Peyer's patch (tissue), 4 donors: ENCODE results near the gene KCND2.

Experiments
- CTCF ChIP-seq, 6 experiments: fragments of 450-650 bp in 4 of 6; fragments of 200-600 bp in 2 of 6; sonication (generic) in 1 of 6; IDR thresholded peaks; one replicate each; pipeline ENCODE4 v1.5.1; 2017 to 2019; ENCODE audit warnings: antibody characterized with exemption in 6 of 6, mild to moderate bottlenecking in 3 of 6, moderate library complexity in 1 of 6
- POLR2A ChIP-seq, 2 donors: fragments of 450-650 bp; IDR thresholded peaks; one replicate each; pipeline ENCODE4 v1.5.1; 2017; ENCODE audit warnings: antibody characterized with exemption in 2 of 2, mild to moderate bottlenecking in 2 of 2, moderate library complexity in 2 of 2

GRCh38 chr7:120404042-120404441, 131.1 kb downstream of the KCND2 start:
- TF ChIP-seq POLR2A (IDR thresholded peaks at IDR 0.05) = no peak
- TF ChIP-seq CTCF (IDR thresholded peaks at IDR 0.05) = no peak
